Femur (tissue), 1 donor: ENCODE results near the gene ATP6V0E1.
A peak's percentile ranks its signal among the peaks of the same experiment; 100 is the strongest.

ENCODE experiments used
- DNase-seq: peaks from one replicate; pipeline ENCODE4 v3.0.0-alpha.2; 2017

The ATP6V0E1 gene

GRCh38 chr5:172957458-172957857, 26.1 kb upstream of the ATP6V0E1 start:
- DNase-seq, result no peak

GRCh38 chr5:172958331-172959046, 25.1 kb upstream of the ATP6V0E1 start:
- DNase-seq, result peak; percentile 66

- no peak for DNase-seq
These were observed 23.5 kb upstream of the ATP6V0E1 start for GRCh38 chr5:172959824-172960799.

- DNase-seq, result no peak
These were observed 13.7 kb upstream of the ATP6V0E1 start for GRCh38 chr5:172969921-172970320.

GRCh38 chr5:172971482-172971881, 12.1 kb upstream of the ATP6V0E1 start:
- no peak for DNase-seq

- no peak for DNase-seq
These were observed 11.0 kb upstream of the ATP6V0E1 start for GRCh38 chr5:172972552-172972951.

- DNase-seq, result no peak
These were observed 10.2 kb upstream of the ATP6V0E1 start for GRCh38 chr5:172973127-172973916.

GRCh38 chr5:172973931-172974330, 9.6 kb upstream of the ATP6V0E1 start:
- peak; percentile 23 for DNase-seq

GRCh38 chr5:172975289-172975688, 8.3 kb upstream of the ATP6V0E1 start:
- DNase-seq, result no peak

- DNase-seq, result no peak
These were observed 3.8 kb upstream of the ATP6V0E1 start for GRCh38 chr5:172979778-172980177.

- DNase-seq, result no peak
These were observed 1.6 kb upstream of the ATP6V0E1 start for GRCh38 chr5:172981931-172982330.

- peak; percentile 78 for DNase-seq
These were observed 828 bp downstream of the ATP6V0E1 start for GRCh38 chr5:172984244-172984953.

- DNase-seq, result no peak
These were observed 2.0 kb downstream of the ATP6V0E1 start for GRCh38 chr5:172985596-172985995.

GRCh38 chr5:172988276-172988675, 4.7 kb downstream of the ATP6V0E1 start:
- DNase-seq, result no peak

GRCh38 chr5:172990776-172991175, 7.2 kb downstream of the ATP6V0E1 start:
- DNase-seq, result no peak

GRCh38 chr5:172994405-172994804, 10.8 kb downstream of the ATP6V0E1 start:
- no peak for DNase-seq

GRCh38 chr5:172999372-172999973, 15.9 kb downstream of the ATP6V0E1 start:
- DNase-seq, result no peak

- DNase-seq, result no peak
These were observed 16.4 kb downstream of the ATP6V0E1 start for GRCh38 chr5:172999974-173000373.

- DNase-seq, result peak; percentile 24
These were observed 17.8 kb downstream of the ATP6V0E1 start for GRCh38 chr5:173001229-173001841.

- no peak for DNase-seq
These were observed 19.8 kb downstream of the ATP6V0E1 start for GRCh38 chr5:173003360-173003759.

GRCh38 chr5:173004013-173004412, 20.4 kb downstream of the ATP6V0E1 start:
- DNase-seq, result no peak
